Raji (cell line): ENCODE results near the gene C4B.

Experiments
- POLR2A ChIP-seq: IDR thresholded peaks from 2 replicates; pipeline ENCODE4 v1.6.1; 2011; ENCODE audit warnings: low read depth, low read length, control low read depth; ENCODE audit not compliant: insufficient read depth

Gene C4B

GRCh38 chr6:32082935-32083334 is 68.3 kb downstream of the C4B start:
- TF ChIP-seq POLR2A = no peak

- no peak for TF ChIP-seq POLR2A
Observed at GRCh38 chr6:32083812-32084768, 69.5 kb downstream of the C4B start.

GRCh38 chr6:32084780-32085179 is 70.2 kb downstream of the C4B start:
- TF ChIP-seq POLR2A = no peak
